ENCODE results near the gene PCDH9. TPM values are rescaled to one million over a fixed set of nuclear protein-coding genes. Genes with fewer than 3 reads are reported as not detected.
A peak's percentile ranks its signal among the peaks of the same experiment; 100 is the strongest.

The PCDH9 gene
- total and polyA plus RNA-seq, 11 donors, result 3.0 to 39.6 (median 21.6) TPM

- intact Hi-C loops (cut with DNase I), result loop anchor here in 2 of 10 donors (5.0 kb wide), 1 partner anchor 41 kb away; no protein-coding TSS in a partner anchor
Measured at GRCh38 chr13:67091603-67092002, 138.5 kb downstream of the PCDH9 start.

GRCh38 chr13:67090856-67091255 is 139.3 kb downstream of the PCDH9 start:
- no peak for ATAC-seq
- no peak overlapping the region for H3K4me3 ChIP-seq
- DNase-seq, result no peak
- 50 to 60% (median 57%) methylated on average over 2 of the region's 2 CpGs for WGBS, 4 donors
- no peak for TF ChIP-seq CTCF (IDR thresholded peaks at IDR 0.05)
- no peak for TF ChIP-seq POLR2A (IDR thresholded peaks at IDR 0.05)
- intact Hi-C loops (cut with DNase I), result loop anchor here in 2 of 10 donors (5.0 kb wide), 1 partner anchor 41 kb away; no protein-coding TSS in a partner anchor
- H3K27ac ChIP-seq, result no peak overlapping the region
- peaks cover 0 to 34% (median 4%) of the 10 kb centered on the region in 12 donors for H3K4me1 ChIP-seq
- H3K27me3 ChIP-seq, result no peaks in the 10 kb centered on the region
- H3K9me3 ChIP-seq, result no peaks in the 10 kb centered on the region
- H3K36me3 ChIP-seq, result no peaks in the 10 kb centered on the region

More at GRCh38 chr13:67091603-67092002, 138.5 kb downstream of the PCDH9 start:
- H3K4me3 ChIP-seq, result no peak overlapping the region
- no peak for DNase-seq
- whole genome bisulfite sequencing, 4 donors, result 17 to 32% (median 25%) methylated on average over 1 of the region's 1 CpG
- H3K27me3 ChIP-seq, result no peaks in the 10 kb centered on the region
- H3K9me3 ChIP-seq, result no peaks in the 10 kb centered on the region
- peaks cover 0 to 33% (median 2%) of the 10 kb centered on the region in 12 donors for H3K4me1 ChIP-seq
- ATAC-seq, result peak in 2 of 4 donors; percentile 55 to 56
- TF ChIP-seq POLR2A (IDR thresholded peaks at IDR 0.05), result no peak
- no peak for TF ChIP-seq CTCF (IDR thresholded peaks at IDR 0.05)
- no peaks in the 10 kb centered on the region for H3K36me3 ChIP-seq
- peak overlapping the region in 1 of 12 donors; percentile 5 for H3K27ac ChIP-seq

GRCh38 chr13:67087527-67087926 is 142.6 kb downstream of the PCDH9 start:
- peaks cover 0 to 42% (median 10%) of the 10 kb centered on the region in 12 donors for H3K4me1 ChIP-seq

GRCh38 chr13:67086260-67086659 is 143.9 kb downstream of the PCDH9 start:
- H3K36me3 ChIP-seq, result no peaks in the 10 kb centered on the region
- no peak for TF ChIP-seq CTCF (IDR thresholded peaks at IDR 0.05)
- TF ChIP-seq POLR2A (IDR thresholded peaks at IDR 0.05), result no peak
- H3K27me3 ChIP-seq, result no peaks in the 10 kb centered on the region
- ATAC-seq (peak in 1 of 4 donors; percentile 26), DNase-seq (no peak)
- H3K9me3 ChIP-seq, result no peaks in the 10 kb centered on the region
- 39 to 49% (median 46%) methylated on average over 2 of the region's 2 CpGs for WGBS, 4 donors
- intact Hi-C loops (cut with DNase I), result loop anchor here in 3 of 10 donors (5.0 to 10.0 kb wide), 3 partner anchors 41 to 141 kb away; no protein-coding TSS in a partner anchor
- H3K4me1 ChIP-seq, result peaks cover 0 to 37% (median 10%) of the 10 kb centered on the region in 12 donors
- H3K4me3 ChIP-seq, result no peak overlapping the region
- no peak overlapping the region for H3K27ac ChIP-seq

More at GRCh38 chr13:67087527-67087926, 142.6 kb downstream of the PCDH9 start:
- no peak for TF ChIP-seq CTCF (IDR thresholded peaks at IDR 0.05)
- no peak for TF ChIP-seq POLR2A (IDR thresholded peaks at IDR 0.05)
- Histone ChIP-seq H3K9me3 (no peaks in the 10 kb centered on the region), H3K27me3 (no peaks in the 10 kb centered on the region), H3K4me3 (no peak overlapping the region), H3K36me3 (no peaks in the 10 kb centered on the region), H3K27ac (no peak overlapping the region)
- 61 to 82% (median 72%) methylated on average over 2 of the region's 2 CpGs for WGBS, 4 donors
- DNase-seq (no peak), ATAC-seq (peak in 1 of 4 donors; percentile 14)
- intact Hi-C loops (cut with DNase I), result loop anchor here in 3 of 10 donors (5.0 to 10.0 kb wide), 3 partner anchors 40 to 140 kb away; no protein-coding TSS in a partner anchor

Data from heart left ventricle (tissue), 16 donors.